HG02885 (cell line): ENCODE measurements around the gene ZNF688.
A peak's percentile ranks its signal among the peaks of the same experiment; 100 is the strongest.
"Not testable (repeated sequence)": the region's sequence is repeated elsewhere in the genome, so short reads cannot be mapped to it uniquely, and the experiment has no call there.

ENCODE experiments used
- ATAC-seq: cut with Tn5 transposase; IDR thresholded peaks from one replicate; pipeline ENCODE4 v1.9.1; 2021; ENCODE audit warnings: mild to moderate bottlenecking; ENCODE audit not compliant: unreplicated experiment, poor library complexity

Gene ZNF688

GRCh38 chr16:30557957-30558788 lies 13.3 kb downstream of the ZNF688 start, which contains the start of gene ZNF764:
TSS of gene ZNF764 (minus strand) at chr16:30558374. CDS start at chr16:30558182, 192 bp downstream.
- peak; percentile 88 for ATAC-seq

- ATAC-seq = peak; percentile 5
These were observed 13.9 kb downstream of the ZNF688 start for GRCh38 chr16:30557707-30557956.

- ATAC-seq = no peak
These were observed 15.4 kb downstream of the ZNF688 start for GRCh38 chr16:30556125-30556473.

- ATAC-seq = no peak
These were observed 16.0 kb downstream of the ZNF688 start for GRCh38 chr16:30555315-30556124.

- no peak for ATAC-seq
These were observed 16.8 kb downstream of the ZNF688 start for GRCh38 chr16:30554557-30555314.

GRCh38 chr16:30553393-30553899 lies 18.1 kb downstream of the ZNF688 start:
- ATAC-seq = no peak

GRCh38 chr16:30552956-30553355 lies 18.6 kb downstream of the ZNF688 start:
- no peak for ATAC-seq

- ATAC-seq = no peak
These were observed 19.7 kb downstream of the ZNF688 start for GRCh38 chr16:30551781-30552180.

GRCh38 chr16:30548416-30549253 lies 22.9 kb downstream of the ZNF688 start:
- ATAC-seq = no peak

- ATAC-seq = no peak
These were observed 25.4 kb downstream of the ZNF688 start for GRCh38 chr16:30546115-30546514.

- ATAC-seq = no peak
These were observed 28.4 kb downstream of the ZNF688 start for GRCh38 chr16:30543067-30543466.

- ATAC-seq = no peak
These were observed 29.8 kb downstream of the ZNF688 start for GRCh38 chr16:30541502-30542329.

- ATAC-seq = not testable (repeated sequence)
These were observed 30.5 kb downstream of the ZNF688 start for GRCh38 chr16:30540916-30541464.

GRCh38 chr16:30539986-30540526 lies 31.5 kb downstream of the ZNF688 start:
- not testable (repeated sequence) for ATAC-seq

- no peak for ATAC-seq
These were observed 32.2 kb downstream of the ZNF688 start for GRCh38 chr16:30539000-30539964.

GRCh38 chr16:30536391-30537024 lies 35.0 kb downstream of the ZNF688 start:
- ATAC-seq = not testable (repeated sequence)

- peak; percentile 42 for ATAC-seq
These were observed 35.7 kb downstream of the ZNF688 start for GRCh38 chr16:30535777-30536190.
